Type B pancreatic cell (in vitro differentiated cells): ENCODE measurements around the gene KRT71. TPM values are rescaled to one million over a fixed set of nuclear protein-coding genes. Genes with fewer than 3 reads are reported as not detected.

ENCODE experiments used
- DNase-seq: peaks from one replicate; pipeline ENCODE4 v3.0.0; 2021; ENCODE audit warnings: mixed read lengths; ENCODE audit not compliant: unreplicated experiment; ENCODE audit errors: extremely low spot score
- H3K27ac Mint-ChIP-seq: 2 replicates; pipeline ENCODE4 v1.8.0; 2021; ENCODE audit warnings: mild to moderate bottlenecking, mixed read lengths
- H3K27me3 Mint-ChIP-seq: 2 replicates; pipeline ENCODE4 v1.8.0; 2021; ENCODE audit warnings: mixed read lengths
- H3K36me3 Mint-ChIP-seq: 2 replicates; pipeline ENCODE4 v1.8.0; 2021; ENCODE audit warnings: mixed read lengths
- H3K4me1 Mint-ChIP-seq: one replicate; pipeline ENCODE4 v1.8.0; 2021; ENCODE audit warnings: mixed read lengths; ENCODE audit not compliant: unreplicated experiment
- H3K4me3 Mint-ChIP-seq: 2 replicates; pipeline ENCODE4 v1.8.0; 2021; ENCODE audit warnings: mild to moderate bottlenecking, mixed read lengths
- H3K9me3 Mint-ChIP-seq: 2 replicates; pipeline ENCODE4 v1.8.0; 2021; ENCODE audit warnings: mixed read lengths
- total RNA-seq: library from RNA; stranded (reverse); gene quantifications from 2 replicates; pipeline ENCODE4 v1.2.1, GENCODE V29; 2021; ENCODE audit warnings: low replicate concordance
- TF ChIP-seq, protein P1 (sequence below): fragments of 200-600 bp; sonication (generic); conservative IDR thresholded peaks from 2 replicates; pipeline ENCODE4 v1.5.0; 2021; ENCODE audit warnings: antibody characterized with exemption, mild to moderate bottlenecking

KRT71 gene
- total RNA-seq, 1 donor from 2014 or later = not detected

DNA sequence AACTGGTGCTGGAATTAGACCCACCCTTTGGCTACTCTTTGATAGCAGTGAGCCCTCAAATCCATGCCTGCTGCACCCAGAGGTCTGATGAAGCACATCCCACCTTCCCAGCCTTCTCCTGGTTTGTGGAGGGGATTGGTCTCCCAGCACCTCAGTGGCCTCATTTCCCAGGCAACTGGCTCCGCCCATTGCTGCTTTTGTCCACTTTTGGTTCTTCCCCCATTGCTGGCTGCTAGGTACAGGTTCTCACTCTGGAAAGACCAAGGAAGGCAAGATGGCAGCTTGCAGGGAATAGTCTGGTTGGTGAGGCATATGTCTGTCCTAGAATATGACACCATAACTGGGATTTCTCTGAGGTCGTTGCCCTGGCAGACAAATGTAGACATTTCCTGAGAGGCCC lies 22.6 kb downstream of the KRT71 start:
- no peaks in the 10 kb centered on the region for H3K36me3 Mint-ChIP-seq
- no peak overlapping the region for H3K4me3 Mint-ChIP-seq
- H3K27ac Mint-ChIP-seq = no peak overlapping the region
- no peaks in the 10 kb centered on the region for H3K27me3 Mint-ChIP-seq
- H3K4me1 Mint-ChIP-seq = no peaks in the 10 kb centered on the region
- TF ChIP-seq, protein P1, sequence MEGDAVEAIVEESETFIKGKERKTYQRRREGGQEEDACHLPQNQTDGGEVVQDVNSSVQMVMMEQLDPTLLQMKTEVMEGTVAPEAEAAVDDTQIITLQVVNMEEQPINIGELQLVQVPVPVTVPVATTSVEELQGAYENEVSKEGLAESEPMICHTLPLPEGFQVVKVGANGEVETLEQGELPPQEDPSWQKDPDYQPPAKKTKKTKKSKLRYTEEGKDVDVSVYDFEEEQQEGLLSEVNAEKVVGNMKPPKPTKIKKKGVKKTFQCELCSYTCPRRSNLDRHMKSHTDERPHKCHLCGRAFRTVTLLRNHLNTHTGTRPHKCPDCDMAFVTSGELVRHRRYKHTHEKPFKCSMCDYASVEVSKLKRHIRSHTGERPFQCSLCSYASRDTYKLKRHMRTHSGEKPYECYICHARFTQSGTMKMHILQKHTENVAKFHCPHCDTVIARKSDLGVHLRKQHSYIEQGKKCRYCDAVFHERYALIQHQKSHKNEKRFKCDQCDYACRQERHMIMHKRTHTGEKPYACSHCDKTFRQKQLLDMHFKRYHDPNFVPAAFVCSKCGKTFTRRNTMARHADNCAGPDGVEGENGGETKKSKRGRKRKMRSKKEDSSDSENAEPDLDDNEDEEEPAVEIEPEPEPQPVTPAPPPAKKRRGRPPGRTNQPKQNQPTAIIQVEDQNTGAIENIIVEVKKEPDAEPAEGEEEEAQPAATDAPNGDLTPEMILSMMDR = no peak
- H3K9me3 Mint-ChIP-seq = no peaks in the 10 kb centered on the region
- DNase-seq = no peak

DNA sequence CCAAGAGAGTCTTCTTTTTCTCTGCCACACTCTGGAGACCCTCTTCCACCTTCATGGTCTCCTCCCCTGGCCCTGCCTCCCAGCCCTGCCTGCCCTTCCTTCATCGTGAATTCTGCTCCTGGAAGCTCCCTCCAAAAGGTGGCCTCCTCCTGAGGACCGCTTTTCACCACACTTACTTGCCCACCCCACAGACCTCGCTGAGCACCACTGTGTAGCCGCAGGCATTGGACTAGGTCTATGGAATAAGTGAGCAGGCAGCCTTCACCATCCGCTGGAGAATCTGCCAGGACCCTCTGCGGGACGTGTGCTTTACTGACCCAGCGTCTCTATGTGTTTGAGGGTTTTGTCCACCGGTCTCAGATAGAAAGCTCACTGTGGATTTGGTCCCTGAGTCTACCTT lies 23.1 kb downstream of the KRT71 start:
- TF ChIP-seq, protein P1 = no peak
- DNase-seq = no peak
- H3K9me3 Mint-ChIP-seq = no peaks in the 10 kb centered on the region
- H3K36me3 Mint-ChIP-seq = no peaks in the 10 kb centered on the region
- H3K4me3 Mint-ChIP-seq = no peak overlapping the region
- no peak overlapping the region for H3K27ac Mint-ChIP-seq
- H3K4me1 Mint-ChIP-seq = no peaks in the 10 kb centered on the region
- H3K27me3 Mint-ChIP-seq = no peaks in the 10 kb centered on the region

DNA sequence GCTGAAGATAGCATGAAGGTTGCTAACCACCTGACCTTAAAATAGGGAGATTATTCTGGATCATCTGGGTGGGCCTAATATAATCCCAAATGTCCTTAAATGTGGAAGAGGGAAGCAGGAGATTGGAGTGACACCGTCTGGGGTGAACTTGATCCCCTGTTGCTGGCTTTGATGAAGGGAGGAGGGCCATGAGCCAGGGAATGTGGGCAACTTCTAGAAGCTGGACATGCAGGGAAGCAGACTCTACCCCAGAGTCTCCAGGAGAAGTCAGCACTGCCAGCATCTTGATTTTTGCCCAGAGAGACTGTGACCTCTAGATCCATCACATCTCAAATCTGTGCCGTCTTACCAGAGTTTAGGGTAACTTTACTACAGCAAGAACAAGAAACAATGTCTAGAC lies 23.5 kb downstream of the KRT71 start:
- H3K4me3 Mint-ChIP-seq = no peak overlapping the region
- H3K4me1 Mint-ChIP-seq = no peaks in the 10 kb centered on the region
- no peaks in the 10 kb centered on the region for H3K36me3 Mint-ChIP-seq
- no peaks in the 10 kb centered on the region for H3K9me3 Mint-ChIP-seq
- no peaks in the 10 kb centered on the region for H3K27me3 Mint-ChIP-seq
- no peak overlapping the region for H3K27ac Mint-ChIP-seq
- no peak for DNase-seq
- TF ChIP-seq, protein P1 = no peak

DNA sequence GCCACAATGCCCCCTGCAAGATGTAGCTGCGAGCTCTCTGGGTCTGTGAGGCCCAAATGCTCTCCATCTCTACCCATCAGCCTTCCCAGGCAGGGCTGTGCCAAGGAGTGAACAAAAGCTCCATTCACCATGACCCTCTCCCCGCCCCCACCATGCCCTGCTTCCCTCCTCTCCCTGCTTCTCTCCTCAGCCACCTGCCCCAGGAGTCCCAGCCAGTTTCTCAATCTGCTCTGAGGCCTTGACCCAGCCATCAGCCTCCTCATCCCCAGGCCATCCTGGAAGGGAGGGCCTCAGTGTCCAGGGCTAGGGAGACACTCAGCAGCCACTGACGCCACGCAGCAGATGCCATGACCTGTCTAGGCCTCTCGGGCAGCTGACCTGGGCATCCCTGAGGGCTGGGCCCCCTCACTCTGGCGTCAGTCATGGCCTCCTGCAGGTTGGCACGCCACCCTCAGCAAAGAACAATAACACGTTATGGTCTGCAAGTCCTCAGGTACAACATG lies 24.3 kb downstream of the KRT71 start:
- no peak overlapping the region for H3K27ac Mint-ChIP-seq
- TF ChIP-seq, protein P1 = no peak
- no peak for DNase-seq
- H3K4me3 Mint-ChIP-seq = no peak overlapping the region
- H3K9me3 Mint-ChIP-seq = no peaks in the 10 kb centered on the region
- no peaks in the 10 kb centered on the region for H3K36me3 Mint-ChIP-seq
- H3K4me1 Mint-ChIP-seq = no peaks in the 10 kb centered on the region
- no peaks in the 10 kb centered on the region for H3K27me3 Mint-ChIP-seq

DNA sequence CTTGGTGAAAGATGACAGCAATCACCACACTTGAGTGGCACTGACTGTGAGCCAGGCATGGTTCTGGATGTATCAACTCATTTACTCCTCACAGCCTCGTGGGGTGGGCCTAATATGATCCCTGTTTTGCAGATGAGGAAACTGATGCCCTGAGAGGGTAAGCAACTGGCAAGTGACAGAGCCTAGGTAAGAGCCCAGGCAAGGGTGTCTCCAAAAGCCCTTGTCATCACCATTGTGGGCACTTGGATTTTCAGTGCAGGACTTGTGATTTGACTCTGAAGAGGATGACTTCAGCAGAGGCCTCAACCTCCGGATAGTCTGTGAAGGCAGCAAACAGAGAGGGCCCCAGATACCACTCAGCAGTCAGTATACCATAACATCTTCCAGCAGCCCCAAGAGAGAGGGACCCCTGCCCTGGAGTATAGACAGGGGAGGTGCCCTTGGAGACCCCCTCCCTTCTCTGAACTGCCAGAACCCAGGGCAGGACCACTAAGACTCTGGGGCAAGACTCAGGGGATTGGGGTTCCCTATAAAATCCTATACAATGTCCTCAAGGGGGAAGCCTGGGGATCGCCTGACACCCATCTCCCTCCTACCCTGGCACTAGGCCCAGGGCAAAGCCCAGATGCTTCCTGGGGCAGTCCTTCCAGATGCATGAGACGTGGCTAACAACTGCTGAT lies 25.7 kb downstream of the KRT71 start:
- Mint-ChIP-seq H3K27ac (peak overlapping the region; percentile 25), H3K36me3 (no peaks in the 10 kb centered on the region), H3K4me1 (no peaks in the 10 kb centered on the region), H3K9me3 (no peaks in the 10 kb centered on the region), H3K27me3 (peaks cover 2% of the 10 kb centered on the region), H3K4me3 (no peak overlapping the region)
- TF ChIP-seq, protein P1 = no peak
- peak; percentile 40 for DNase-seq
